Dendritic cell treated with granulocyte-macrophage colony-stimulating factor and Interleukin-4, amounts not matched to agents 40 ng/mL and 50 ng/mL, for 4 days (primary cell): ENCODE measurements around the gene SKAP1.

Experiments
- H3K27ac Mint-ChIP-seq: one replicate; pipeline ENCODE4 v1.8.0; 2022; ENCODE audit warnings: mild to moderate bottlenecking, mixed read lengths
- H3K27me3 Mint-ChIP-seq: one replicate; pipeline ENCODE4 v1.8.0; 2022; ENCODE audit warnings: mild to moderate bottlenecking, mixed read lengths
- H3K36me3 Mint-ChIP-seq: one replicate; pipeline ENCODE4 v1.8.0; 2022; ENCODE audit warnings: low read depth, mixed read lengths
- H3K4me1 Mint-ChIP-seq: one replicate; pipeline ENCODE4 v1.8.0; 2022; ENCODE audit warnings: low read depth, mixed read lengths
- H3K4me3 Mint-ChIP-seq: one replicate; pipeline ENCODE4 v1.8.0; 2022; ENCODE audit warnings: mild to moderate bottlenecking, moderate library complexity, mixed read lengths
- H3K9me3 Mint-ChIP-seq: one replicate; pipeline ENCODE4 v1.8.0; 2022; ENCODE audit warnings: mixed read lengths
- intact Hi-C: fragments of 100-400 bp; cut with micrococcal nuclease; formaldehyde crosslinking; loops from one replicate; pipeline ENCODE4 v1.15.0; 2022

The SKAP1 gene

DNA sequence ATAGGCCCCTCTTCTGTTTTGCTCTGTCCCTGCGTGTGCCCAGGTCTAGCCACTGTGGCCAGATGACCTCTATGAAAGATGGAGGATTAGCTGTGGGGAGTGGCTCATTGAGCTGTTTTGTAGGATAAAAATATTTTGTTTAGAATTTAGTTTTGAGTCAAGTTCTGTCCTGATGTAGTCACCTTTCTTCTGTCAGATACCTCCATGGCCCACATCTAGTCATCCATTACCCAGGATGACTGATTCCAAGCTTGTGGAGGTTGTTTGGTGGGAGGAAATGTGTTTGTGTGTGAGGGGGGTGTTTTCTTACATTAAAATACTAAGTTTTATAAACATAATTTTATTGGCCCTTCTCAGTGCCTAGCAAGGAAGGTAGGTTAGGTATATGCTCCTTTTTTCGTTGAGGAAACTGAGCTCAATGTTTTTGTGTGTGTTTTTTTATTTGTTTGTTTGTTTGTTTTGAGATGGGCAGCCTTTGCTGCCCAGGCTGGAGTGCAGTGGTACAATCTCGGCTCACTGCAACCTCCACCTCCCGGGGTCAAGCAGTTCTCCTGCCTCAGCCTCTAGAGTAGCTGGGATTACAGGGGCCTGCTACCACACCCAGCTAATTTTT, 306.1 kb downstream of the SKAP1 start:
- H3K9me3 Mint-ChIP-seq: no peaks in the 10 kb centered on the region
- H3K4me3 Mint-ChIP-seq: no peak overlapping the region
- H3K36me3 Mint-ChIP-seq: peaks cover 85% of the 10 kb centered on the region
- intact Hi-C loops: no loop called here
- H3K27ac Mint-ChIP-seq: no peak overlapping the region
- peaks cover 12% of the 10 kb centered on the region for H3K4me1 Mint-ChIP-seq
- no peaks in the 10 kb centered on the region for H3K27me3 Mint-ChIP-seq

DNA sequence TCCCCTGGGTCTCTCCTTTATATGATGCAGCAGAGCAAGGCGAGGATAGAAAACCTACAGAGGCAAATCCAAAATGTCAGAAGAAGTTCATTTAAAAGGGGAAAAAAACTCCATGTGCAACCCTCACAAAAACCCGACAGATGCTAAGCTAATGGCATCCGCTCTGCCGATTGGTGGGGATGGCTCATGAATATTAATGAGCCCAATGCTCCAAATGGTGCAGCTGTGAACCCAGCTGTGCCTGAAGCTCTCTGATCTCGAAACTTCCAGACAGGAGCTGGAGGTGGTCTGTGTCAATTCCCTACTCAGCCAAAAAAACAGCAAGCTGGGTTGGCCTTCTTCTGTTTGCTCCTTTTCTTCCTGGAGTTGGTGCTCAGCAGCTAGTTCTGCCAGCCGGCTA, 306.9 kb downstream of the SKAP1 start:
- H3K36me3 Mint-ChIP-seq: peaks cover 92% of the 10 kb centered on the region
- no peak overlapping the region for H3K4me3 Mint-ChIP-seq
- H3K27ac Mint-ChIP-seq: no peak overlapping the region
- intact Hi-C loops: no loop called here
- H3K9me3 Mint-ChIP-seq: no peaks in the 10 kb centered on the region
- no peaks in the 10 kb centered on the region for H3K27me3 Mint-ChIP-seq
- H3K4me1 Mint-ChIP-seq: peaks cover 12% of the 10 kb centered on the region

DNA sequence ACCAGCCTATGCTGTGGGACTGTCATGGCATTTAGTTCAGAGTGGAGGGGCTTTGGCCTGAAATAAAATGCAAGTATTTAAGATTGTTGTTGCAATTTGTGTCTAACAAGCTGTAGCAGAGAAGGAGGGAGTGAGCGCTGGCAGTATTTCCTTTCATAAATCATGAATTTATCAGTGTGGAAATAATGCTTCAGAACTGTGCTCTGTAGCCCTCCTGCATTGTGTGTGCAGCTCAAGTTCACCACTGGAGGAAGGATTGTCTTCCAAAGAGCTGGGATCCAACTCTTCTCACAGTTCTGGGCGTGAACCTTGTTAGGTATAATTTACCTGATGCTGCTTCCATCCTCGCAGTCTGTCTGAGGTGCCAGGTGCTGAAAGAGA, 307.4 kb downstream of the SKAP1 start:
- peaks cover 12% of the 10 kb centered on the region for H3K4me1 Mint-ChIP-seq
- H3K4me3 Mint-ChIP-seq: no peak overlapping the region
- no peak overlapping the region for H3K27ac Mint-ChIP-seq
- H3K27me3 Mint-ChIP-seq: no peaks in the 10 kb centered on the region
- no peaks in the 10 kb centered on the region for H3K9me3 Mint-ChIP-seq
- intact Hi-C loops: no loop called here
- peaks cover 97% of the 10 kb centered on the region for H3K36me3 Mint-ChIP-seq

DNA sequence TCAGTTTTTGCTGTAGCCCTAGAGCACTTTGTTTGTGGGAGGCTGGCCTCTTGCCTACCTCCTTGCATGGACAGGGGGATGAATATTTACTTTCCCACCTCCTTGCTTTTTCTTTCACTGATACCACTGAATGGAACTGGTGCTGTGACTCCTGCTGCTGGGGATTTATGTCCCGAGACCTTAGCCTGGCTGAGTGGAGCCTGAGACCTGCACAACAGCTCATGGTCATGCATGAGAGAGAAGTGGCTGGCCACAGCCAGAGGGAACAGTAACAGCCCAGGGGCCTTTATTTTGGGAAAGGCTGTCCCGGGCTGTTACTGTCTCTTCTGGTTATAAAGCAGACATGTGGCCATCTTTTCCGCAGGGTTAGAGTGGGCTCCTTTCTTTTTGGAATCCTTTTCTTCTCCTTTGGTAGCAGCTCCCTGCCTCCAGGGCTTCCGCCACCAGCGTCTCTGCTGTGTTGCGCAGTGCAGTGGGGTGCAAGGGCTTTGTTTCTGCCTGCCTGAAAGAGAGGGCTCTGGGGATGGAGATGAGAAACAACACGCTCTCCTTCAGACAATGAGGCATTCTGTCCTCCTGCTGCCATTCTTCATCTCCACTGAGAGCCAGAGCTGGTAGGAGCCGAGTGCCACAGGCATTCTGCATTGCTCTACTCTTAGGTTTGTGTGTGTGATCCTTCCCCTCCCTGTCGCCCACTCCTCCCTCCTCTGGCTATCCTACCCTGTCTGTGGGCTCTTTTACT, 307.9 kb downstream of the SKAP1 start:
- intact Hi-C loops: no loop called here
- Mint-ChIP-seq H3K36me3 (peaks cover 100% of the 10 kb centered on the region), H3K9me3 (no peaks in the 10 kb centered on the region), H3K4me3 (no peak overlapping the region), H3K27me3 (no peaks in the 10 kb centered on the region), H3K27ac (no peak overlapping the region), H3K4me1 (peaks cover 12% of the 10 kb centered on the region)

DNA sequence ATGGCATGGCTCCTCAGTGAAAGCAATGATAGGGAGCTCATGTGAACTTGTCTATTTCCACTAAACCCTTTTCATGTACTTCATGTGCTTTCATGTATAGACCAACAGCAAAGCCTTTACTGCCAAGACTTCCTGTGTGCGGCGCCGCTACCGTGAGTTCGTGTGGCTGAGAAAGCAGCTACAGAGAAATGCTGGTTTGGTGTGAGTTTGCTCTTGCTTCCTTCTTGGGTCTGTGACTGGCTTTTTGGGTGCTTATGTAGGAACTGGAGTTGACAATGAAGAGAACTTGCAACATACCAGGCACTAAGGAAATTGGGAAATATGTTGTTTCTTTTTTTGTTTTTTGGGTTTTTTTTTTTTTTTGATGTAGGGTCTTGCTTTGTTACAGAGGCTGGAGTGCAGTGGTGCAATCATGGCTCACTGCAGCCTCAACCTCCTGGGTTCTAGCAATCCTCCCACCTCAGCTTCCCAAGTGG, 316.8 kb downstream of the SKAP1 start:
- H3K27me3 Mint-ChIP-seq: no peaks in the 10 kb centered on the region
- peaks cover 59% of the 10 kb centered on the region for H3K4me1 Mint-ChIP-seq
- H3K4me3 Mint-ChIP-seq: peak overlapping the region; percentile 4
- peaks cover 83% of the 10 kb centered on the region for H3K36me3 Mint-ChIP-seq
- H3K27ac Mint-ChIP-seq: peak overlapping the region; percentile 76
- intact Hi-C loops: no loop called here
- no peaks in the 10 kb centered on the region for H3K9me3 Mint-ChIP-seq

DNA sequence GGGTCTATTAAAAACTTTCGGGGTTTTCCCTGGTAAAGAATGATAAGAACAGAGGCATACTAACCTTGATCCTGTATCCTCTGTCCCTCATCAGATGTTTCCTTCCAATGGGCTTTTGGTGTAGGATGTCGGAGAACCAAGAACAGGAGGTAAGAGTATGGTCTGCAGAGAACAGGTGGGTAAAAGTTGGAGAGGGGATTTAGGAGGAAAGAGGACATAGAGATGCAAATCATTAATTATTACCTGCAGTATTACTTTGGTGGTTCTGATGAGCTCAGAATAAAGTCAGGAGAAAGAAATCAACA, 318.1 kb downstream of the SKAP1 start:
- H3K9me3 Mint-ChIP-seq: no peaks in the 10 kb centered on the region
- H3K4me3 Mint-ChIP-seq: no peak overlapping the region
- peaks cover 80% of the 10 kb centered on the region for H3K36me3 Mint-ChIP-seq
- intact Hi-C loops: no loop called here
- peaks cover 64% of the 10 kb centered on the region for H3K4me1 Mint-ChIP-seq
- no peaks in the 10 kb centered on the region for H3K27me3 Mint-ChIP-seq
- H3K27ac Mint-ChIP-seq: peak overlapping the region; percentile 76

DNA sequence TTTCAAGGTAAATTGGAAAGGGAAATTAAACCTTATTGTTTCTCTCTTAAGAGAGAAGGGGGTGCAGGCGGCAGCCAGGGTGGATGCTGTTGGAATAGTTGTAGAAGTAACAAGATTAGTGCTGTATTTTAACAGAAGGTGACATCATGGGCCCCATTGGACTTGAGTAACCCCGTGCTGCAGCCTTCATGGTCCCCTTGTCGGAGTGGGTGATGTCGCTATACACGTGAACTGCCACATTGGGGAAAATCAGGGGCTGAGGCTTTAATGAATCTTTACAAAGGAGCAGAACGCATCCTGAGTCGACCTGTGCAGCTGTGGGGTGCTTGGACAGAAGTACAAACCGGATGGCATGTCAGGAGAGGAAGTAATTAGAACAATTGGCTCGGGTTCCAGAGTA, 319.3 kb downstream of the SKAP1 start:
- no peaks in the 10 kb centered on the region for H3K9me3 Mint-ChIP-seq
- peaks cover 68% of the 10 kb centered on the region for H3K4me1 Mint-ChIP-seq
- H3K27me3 Mint-ChIP-seq: no peaks in the 10 kb centered on the region
- H3K4me3 Mint-ChIP-seq: peak overlapping the region; percentile 60
- peaks cover 69% of the 10 kb centered on the region for H3K36me3 Mint-ChIP-seq
- intact Hi-C loops: no loop called here
- peak overlapping the region; percentile 76 for H3K27ac Mint-ChIP-seq

DNA sequence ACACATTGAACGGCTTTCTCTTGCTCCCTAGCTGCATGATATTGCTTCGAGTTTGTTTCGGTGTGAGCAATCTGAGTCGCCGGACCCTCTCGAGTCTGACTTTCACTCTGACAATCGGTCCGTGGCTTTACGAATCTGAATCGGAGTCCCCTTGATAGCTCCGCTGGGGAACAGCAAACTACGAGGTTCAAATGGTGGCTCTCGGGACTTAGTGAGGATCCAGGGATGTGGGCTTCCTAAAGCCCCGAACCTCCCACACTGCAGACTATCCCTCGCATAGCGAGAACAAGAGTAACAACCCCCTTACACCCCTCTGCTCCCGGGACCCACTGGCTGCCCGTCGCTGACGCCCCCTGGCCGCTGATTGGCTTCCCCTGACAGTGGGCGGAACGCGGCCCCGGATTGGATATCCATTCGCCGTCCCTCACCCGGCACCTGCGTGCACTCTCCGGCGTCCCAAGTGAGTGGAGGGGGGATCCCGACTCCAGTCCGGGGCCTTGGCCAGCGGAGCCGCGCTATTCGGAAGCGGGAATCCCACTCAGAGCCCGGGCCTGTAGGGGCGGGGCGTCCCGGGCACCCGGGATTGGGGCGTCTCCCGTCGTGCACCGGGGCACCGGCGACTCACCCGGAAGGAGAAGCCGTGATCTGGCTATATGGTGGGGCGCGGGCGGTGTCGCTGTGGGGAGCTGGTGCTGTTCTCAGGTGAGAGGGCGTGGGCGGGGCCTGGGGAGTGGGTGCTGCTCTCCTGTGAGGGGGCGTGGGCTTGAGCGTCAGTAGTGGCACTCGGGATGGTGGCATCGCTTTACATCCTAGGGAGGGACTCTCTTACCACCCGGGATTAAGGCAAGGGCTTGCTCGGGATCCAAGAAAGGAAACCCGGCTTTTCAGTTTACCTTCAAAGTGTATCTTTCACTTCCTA, 322.6 kb downstream of the SKAP1 start, which contains the start of gene SNX11:
Gene SNX11, plus strand, starts transcription at position 630 of the 919 bp plus-strand sequence. CDS start 4,278 bp downstream, outside the sequence.
- Mint-ChIP-seq H3K9me3 (no peaks in the 10 kb centered on the region), H3K27me3 (no peaks in the 10 kb centered on the region), H3K4me3 (peak within 1 kb of the TSS; percentile 95), H3K4me1 (peaks cover 73% of the 10 kb centered on the region), H3K27ac (peak within 1 kb of the TSS; percentile 96), H3K36me3 (peaks cover 35% of the 10 kb centered on the region)
- intact Hi-C loops: loop anchor here (2.0 kb wide), 1 partner anchor 59 kb away; the partner anchor contains the start of gene NFE2L1

DNA sequence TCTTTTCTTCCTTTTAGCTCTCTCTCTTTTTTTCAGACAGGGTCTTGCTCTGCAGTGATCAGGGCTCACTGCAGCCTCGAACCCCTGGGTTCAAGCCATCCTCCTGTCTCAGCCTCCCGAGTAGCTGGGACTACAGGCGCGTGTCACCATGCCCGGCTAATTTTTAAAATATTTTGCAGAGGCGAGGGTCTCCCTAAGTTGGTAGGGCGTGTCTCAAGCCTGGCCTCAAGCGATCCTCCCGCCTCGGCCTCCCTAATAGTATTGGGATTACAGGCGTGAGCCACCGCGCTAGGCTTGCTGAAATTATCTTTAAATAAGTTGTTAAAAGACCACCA, 323.2 kb downstream of the SKAP1 start:
- H3K36me3 Mint-ChIP-seq: peaks cover 29% of the 10 kb centered on the region

DNA sequence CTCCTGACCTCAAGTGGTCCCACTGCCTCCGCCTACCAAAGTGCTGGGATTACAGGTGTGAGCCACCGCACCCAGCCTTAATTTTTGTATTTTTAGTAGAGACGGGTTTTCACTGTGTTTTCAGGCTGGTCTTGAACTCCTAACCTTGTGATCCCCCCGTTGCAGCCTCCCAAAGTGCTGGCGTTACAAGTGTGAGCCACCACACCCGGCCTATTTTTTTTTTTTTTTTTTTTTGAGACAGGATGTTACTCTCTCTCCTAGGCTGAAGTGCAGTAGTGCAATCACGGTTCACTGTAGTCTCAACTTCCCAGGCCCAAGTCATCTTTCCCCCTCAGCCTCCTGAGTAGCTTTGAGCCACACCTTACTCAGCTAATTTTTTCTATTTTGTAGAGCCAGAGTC, 325.6 kb downstream of the SKAP1 start:
- Mint-ChIP-seq H3K36me3 (peaks cover 30% of the 10 kb centered on the region), H3K4me1 (peaks cover 67% of the 10 kb centered on the region), H3K27ac (peak overlapping the region; percentile 26), H3K4me3 (no peak overlapping the region), H3K9me3 (no peaks in the 10 kb centered on the region), H3K27me3 (no peaks in the 10 kb centered on the region)
- intact Hi-C loops: no loop called here

More for the DNA sequence above, 323.2 kb downstream of the SKAP1 start:
- Mint-ChIP-seq H3K27ac (peak overlapping the region; percentile 96), H3K27me3 (no peaks in the 10 kb centered on the region), H3K9me3 (no peaks in the 10 kb centered on the region), H3K4me3 (peak overlapping the region; percentile 95), H3K4me1 (peaks cover 73% of the 10 kb centered on the region)
- intact Hi-C loops: loop anchor here (2.0 kb wide), 1 partner anchor 58 kb away; the partner anchor contains the start of gene NFE2L1

DNA sequence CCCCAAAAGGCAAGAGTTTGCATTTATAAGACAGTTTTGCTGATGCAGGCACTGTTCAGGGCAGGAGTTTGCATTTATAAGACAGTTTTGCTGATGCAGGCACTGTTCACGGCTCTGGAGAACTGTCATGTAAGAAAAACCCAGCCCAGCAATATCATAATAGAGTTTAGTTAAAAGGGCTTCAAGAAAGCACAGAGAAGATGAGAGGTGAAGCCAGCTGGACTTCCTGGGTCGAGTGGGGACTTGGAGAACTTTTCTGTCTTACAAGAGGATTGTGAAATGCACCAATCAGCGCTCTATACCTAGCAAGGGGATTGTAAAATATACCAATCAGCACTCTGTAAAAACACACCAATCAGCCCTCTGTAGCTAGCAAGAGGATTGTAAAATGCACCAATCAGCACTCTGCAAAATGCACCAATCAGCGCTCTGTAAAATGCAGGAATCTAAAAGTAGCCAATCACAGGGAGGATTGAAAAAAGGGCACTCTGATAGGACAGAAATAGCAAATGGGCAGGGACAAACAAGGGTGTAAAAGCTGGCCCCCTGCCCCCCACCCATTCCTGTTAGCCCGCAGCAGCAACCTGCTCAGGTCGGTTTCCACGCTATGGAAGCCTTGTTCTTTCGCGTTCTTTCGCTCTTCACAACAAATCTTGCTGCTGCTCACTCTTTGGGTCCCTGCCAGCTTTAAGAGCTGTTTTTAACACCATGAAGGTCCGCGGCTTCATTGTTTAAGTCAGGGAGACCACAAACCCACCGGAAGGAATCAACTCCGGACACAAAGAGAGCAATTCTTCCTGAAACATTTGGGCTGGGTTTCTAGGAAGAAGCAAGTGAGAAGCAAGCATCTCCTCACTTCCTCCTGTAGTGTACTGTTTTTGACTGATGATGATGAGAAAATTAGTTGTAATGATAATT, 327.0 kb downstream of the SKAP1 start:
- H3K4me3 Mint-ChIP-seq: peak overlapping the region; percentile 9
- H3K9me3 Mint-ChIP-seq: no peaks in the 10 kb centered on the region
- H3K4me1 Mint-ChIP-seq: peaks cover 67% of the 10 kb centered on the region
- H3K27me3 Mint-ChIP-seq: no peaks in the 10 kb centered on the region
- intact Hi-C loops: no loop called here
- peaks cover 36% of the 10 kb centered on the region for H3K36me3 Mint-ChIP-seq
- peak overlapping the region; percentile 95 for H3K27ac Mint-ChIP-seq

DNA sequence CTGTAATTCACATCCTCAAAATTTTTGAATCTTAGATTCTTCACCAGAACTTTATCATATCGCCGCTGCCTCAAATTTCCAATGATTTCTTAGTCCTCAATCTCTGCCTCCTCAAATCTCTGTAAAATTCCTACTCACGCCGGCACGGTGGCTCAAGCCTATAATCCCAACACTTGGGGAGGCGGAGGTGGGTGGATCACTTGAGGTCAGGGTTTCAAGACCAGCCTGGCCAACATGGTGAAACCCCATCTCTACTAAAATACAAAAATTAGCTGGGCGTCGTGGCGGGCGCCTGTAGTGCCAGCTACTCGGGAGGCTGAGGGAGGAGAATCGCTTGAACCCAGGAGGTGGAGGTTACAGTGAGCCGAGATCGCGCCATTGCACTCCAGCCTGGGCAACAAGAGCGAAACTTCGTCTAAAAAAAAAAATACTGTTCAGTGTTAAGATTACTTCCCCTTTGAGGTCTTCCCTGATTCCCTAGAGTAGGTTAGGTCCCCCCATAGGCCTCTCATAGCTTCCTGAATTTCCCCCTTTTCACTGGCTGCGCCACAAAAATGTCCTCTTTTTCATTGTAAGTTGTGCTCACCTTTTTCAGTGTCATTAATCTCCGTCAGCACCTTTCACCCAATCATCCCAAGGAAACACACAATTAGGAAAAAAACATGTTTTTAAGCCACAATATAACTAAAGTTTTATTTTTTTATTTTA, 327.8 kb downstream of the SKAP1 start:
- peaks cover 68% of the 10 kb centered on the region for H3K4me1 Mint-ChIP-seq
- no peaks in the 10 kb centered on the region for H3K27me3 Mint-ChIP-seq
- H3K4me3 Mint-ChIP-seq: peak overlapping the region; percentile 59
- peaks cover 28% of the 10 kb centered on the region for H3K36me3 Mint-ChIP-seq
- no peaks in the 10 kb centered on the region for H3K9me3 Mint-ChIP-seq
- peak overlapping the region; percentile 95 for H3K27ac Mint-ChIP-seq
- intact Hi-C loops: no loop called here
